HepG2 (cell line): ENCODE data around the gene ENGASE.

ENCODE experiments used
- NFIC ChIP-seq: IDR thresholded peaks from 2 replicates; pipeline ENCODE4 v1.6.1; 2012; ENCODE audit warnings: mild to moderate bottlenecking, low read length, inconsistent platforms
- TBP ChIP-seq: sonication (generic); formaldehyde crosslinking; IDR thresholded peaks from 2 replicates; pipeline ENCODE4 v1.5.0; 2020; ENCODE audit warnings: missing genetic modification reagents
- ZNF431 ChIP-seq: sonication (generic); formaldehyde crosslinking; IDR thresholded peaks from 2 replicates; pipeline ENCODE4 v1.9.0; 2022; ENCODE audit warnings: missing genetic modification reagents, low read depth, mild to moderate bottlenecking, borderline replicate concordance
- TF ChIP-seq, protein P1 (sequence below): sonication (generic); formaldehyde crosslinking; IDR thresholded peaks from 2 replicates; pipeline ENCODE4 v1.4.0; 2020; ENCODE audit warnings: missing genetic modification reagents
- TF ChIP-seq, protein P2 (sequence below): IDR thresholded peaks from 2 replicates; pipeline ENCODE4 v1.6.1; 2012; ENCODE audit warnings: inconsistent platforms

DNA sequence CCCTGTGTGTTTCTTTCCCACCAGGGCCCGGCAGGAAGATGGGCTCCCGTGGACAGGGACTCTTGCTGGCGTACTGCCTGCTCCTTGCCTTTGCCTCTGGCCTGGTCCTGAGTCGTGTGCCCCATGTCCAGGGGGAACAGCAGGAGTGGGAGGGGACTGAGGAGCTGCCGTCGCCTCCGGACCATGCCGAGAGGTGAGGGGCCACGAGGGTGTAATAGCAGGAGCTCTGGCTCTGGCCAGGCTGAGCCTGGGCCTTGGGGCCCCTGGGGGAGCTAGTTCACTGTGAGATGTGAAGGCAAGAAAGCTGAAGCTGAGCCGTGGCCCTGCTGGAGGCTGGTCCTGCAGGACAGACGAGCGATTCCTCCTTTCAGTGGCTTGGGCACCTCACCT is 30.7 kb upstream of the ENGASE start:
- TF ChIP-seq NFIC (no peak), ZNF431 (CRISPR knock-in tag) (no peak), TBP (CRISPR knock-in tag) (no peak)
- TF ChIP-seq, protein P1, sequence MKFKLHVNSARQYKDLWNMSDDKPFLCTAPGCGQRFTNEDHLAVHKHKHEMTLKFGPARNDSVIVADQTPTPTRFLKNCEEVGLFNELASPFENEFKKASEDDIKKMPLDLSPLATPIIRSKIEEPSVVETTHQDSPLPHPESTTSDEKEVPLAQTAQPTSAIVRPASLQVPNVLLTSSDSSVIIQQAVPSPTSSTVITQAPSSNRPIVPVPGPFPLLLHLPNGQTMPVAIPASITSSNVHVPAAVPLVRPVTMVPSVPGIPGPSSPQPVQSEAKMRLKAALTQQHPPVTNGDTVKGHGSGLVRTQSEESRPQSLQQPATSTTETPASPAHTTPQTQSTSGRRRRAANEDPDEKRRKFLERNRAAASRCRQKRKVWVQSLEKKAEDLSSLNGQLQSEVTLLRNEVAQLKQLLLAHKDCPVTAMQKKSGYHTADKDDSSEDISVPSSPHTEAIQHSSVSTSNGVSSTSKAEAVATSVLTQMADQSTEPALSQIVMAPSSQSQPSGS (CRISPR knock-in tag): no peak
- TF ChIP-seq, protein P2, sequence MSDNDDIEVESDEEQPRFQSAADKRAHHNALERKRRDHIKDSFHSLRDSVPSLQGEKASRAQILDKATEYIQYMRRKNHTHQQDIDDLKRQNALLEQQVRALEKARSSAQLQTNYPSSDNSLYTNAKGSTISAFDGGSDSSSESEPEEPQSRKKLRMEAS: no peak
